ENCODE results near the gene ARMCX2.

DNA sequence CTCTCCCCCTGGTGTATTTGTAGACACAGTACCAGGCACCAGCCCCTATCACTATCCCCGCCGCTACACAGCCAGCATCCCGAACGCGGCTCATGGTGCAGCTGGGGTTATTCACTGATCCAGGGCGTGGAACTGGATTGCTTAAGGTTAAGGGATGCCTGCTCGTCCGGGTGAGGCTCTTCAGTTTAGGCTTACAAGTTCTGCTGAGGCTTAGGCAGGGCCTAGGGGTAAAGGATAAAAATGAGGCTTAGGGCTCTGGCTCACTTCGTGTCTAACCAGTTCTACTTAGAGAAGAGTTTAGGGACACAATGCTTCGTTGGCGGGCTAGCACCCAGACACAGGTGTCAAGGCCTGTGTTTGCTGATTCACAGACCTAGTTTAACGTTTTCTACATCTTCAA lies 2.2 kb downstream of the ARMCX2 start:
- no peak for TF ChIP-seq CTCF (IDR thresholded peaks at IDR 0.05)
- TF ChIP-seq POLR2A (IDR thresholded peaks at IDR 0.05) = no peak
